ENCODE results near the gene TRMT10B. TPM values are rescaled to one million over a fixed set of nuclear protein-coding genes. Genes with fewer than 3 reads are reported as not detected.

Gene TRMT10B
- total RNA-seq, 1 experiment from 2014 or later = 5.7 TPM

DNA sequence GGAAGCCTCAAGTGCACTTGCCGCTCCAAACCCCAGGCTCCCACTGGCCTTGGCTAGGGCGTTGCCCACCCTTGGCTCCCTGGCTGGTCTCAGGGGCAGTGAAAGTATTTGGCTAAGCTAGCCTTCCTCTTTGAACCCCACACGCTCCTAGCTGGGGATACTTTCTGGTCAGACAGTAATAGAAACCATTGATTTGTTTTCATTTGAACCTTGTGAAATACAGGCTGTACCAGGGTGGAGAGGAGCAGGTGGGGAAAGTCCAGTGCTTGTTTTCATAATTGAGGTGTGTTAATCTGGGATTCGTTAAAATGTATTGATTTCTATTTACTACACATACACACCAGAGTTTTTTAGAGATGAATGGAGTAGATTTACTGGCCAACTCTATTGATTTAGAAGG, 45.9 kb upstream of the TRMT10B start:
- Histone ChIP-seq H2BK120ac (ENCODE audit: low read depth, low read length, poor library complexity, severe bottlenecking) (no peak overlapping the region), H3K4me1 (ENCODE audit: insufficient read depth, low read length) (no peaks in the 10 kb centered on the region), H4K91ac (ENCODE audit: insufficient read length, low read depth, low read length) (no peak overlapping the region), H4K8ac (replicated peaks; ENCODE audit: insufficient read length, low read depth, low read length) (no peak overlapping the region), H2BK12ac (ENCODE audit: insufficient read length, low read depth, low read length) (no peak overlapping the region), H3K4me2 (ENCODE audit: insufficient read depth, insufficient read length, low read length) (no peak overlapping the region), H3K18ac (ENCODE audit: insufficient read length, low read depth, low read length) (no peak overlapping the region), H3K27ac (ENCODE audit: insufficient read length, low read depth, low read length) (no peak overlapping the region), H3K9me3 (ENCODE audit: control insufficient read depth, low read depth, low read length) (no peaks in the 10 kb centered on the region), H2AK5ac (ENCODE audit: insufficient read length, low read length) (no peak overlapping the region), H3K23me2 (ENCODE audit: insufficient read length, low read depth, low read length, poor library complexity, severe bottlenecking) (no peaks in the 10 kb centered on the region), H2BK5ac (ENCODE audit: insufficient read length, low read length) (no peak overlapping the region), H3K56ac (ENCODE audit: insufficient read length, low read depth, low read length) (no peak overlapping the region), H3K79me2 (ENCODE audit: insufficient read depth, low read length) (no peaks in the 10 kb centered on the region), H4K5ac (ENCODE audit: insufficient read length, low read depth, low read length) (no peak overlapping the region), H3T11ph (ENCODE audit: low read length) (no peak overlapping the region), H3K27me3 (ENCODE audit: insufficient read depth, low read length) (no peaks in the 10 kb centered on the region), H3K4ac (ENCODE audit: low read depth, low read length) (no peak overlapping the region), H3K79me1 (ENCODE audit: insufficient read depth, low read depth, low read length, poor library complexity, severe bottlenecking) (no peaks in the 10 kb centered on the region), H2AFZ (ENCODE audit: low read length) (no peak overlapping the region), H3K14ac (ENCODE audit: insufficient read depth, low read length) (no peak overlapping the region), H4K20me1 (ENCODE audit: control insufficient read depth, insufficient read depth, insufficient read length) (no peaks in the 10 kb centered on the region), H3K9ac (ENCODE audit: extremely low read depth, insufficient read length, low read length) (no peak overlapping the region), H2BK15ac (ENCODE audit: low read depth, low read length) (no peak overlapping the region), H3K23ac (ENCODE audit: insufficient read length, low read depth, low read length) (no peak overlapping the region), H2BK20ac (ENCODE audit: low read depth, low read length, poor library complexity, severe bottlenecking) (no peak overlapping the region)
- Mint-ChIP-seq H3K27me3 (ENCODE audit: low read depth) (peaks cover 27% of the 10 kb centered on the region), H3K4me3 (no peak overlapping the region), H3K9me3 (no peaks in the 10 kb centered on the region), H3K27ac (0 out of 7 replicates have a peak overlapping the region, but pooled peaks of 1 of the 3 experiments have one; percentile 5), H3K4me1 (no peaks in the 10 kb centered on the region), H3K36me3 (ENCODE audit: insufficient read depth in 1 of 3, low read depth in 3 of 3) (no peaks in the 10 kb centered on the region)
- WGBS (ENCODE audit: extremely low coverage, insufficient read length, low lambda C conversion rate) = no CpG with 5 or more reads among the region's 4 CpGs
- DNase-seq = no peak
- no peak for TF ChIP-seq CTCF (conservative IDR thresholded peaks at IDR 0.05)
